ENCODE measurements around the gene CXXC5. TPM values are rescaled to one million over a fixed set of nuclear protein-coding genes. Genes with fewer than 3 reads are reported as not detected.
"Not testable (repeated sequence)": the region's sequence is repeated elsewhere in the genome, so short reads cannot be mapped to it uniquely, and the experiment has no call there.

Gene CXXC5
- 64.3 TPM for polyA plus RNA-seq (2013)

DNA sequence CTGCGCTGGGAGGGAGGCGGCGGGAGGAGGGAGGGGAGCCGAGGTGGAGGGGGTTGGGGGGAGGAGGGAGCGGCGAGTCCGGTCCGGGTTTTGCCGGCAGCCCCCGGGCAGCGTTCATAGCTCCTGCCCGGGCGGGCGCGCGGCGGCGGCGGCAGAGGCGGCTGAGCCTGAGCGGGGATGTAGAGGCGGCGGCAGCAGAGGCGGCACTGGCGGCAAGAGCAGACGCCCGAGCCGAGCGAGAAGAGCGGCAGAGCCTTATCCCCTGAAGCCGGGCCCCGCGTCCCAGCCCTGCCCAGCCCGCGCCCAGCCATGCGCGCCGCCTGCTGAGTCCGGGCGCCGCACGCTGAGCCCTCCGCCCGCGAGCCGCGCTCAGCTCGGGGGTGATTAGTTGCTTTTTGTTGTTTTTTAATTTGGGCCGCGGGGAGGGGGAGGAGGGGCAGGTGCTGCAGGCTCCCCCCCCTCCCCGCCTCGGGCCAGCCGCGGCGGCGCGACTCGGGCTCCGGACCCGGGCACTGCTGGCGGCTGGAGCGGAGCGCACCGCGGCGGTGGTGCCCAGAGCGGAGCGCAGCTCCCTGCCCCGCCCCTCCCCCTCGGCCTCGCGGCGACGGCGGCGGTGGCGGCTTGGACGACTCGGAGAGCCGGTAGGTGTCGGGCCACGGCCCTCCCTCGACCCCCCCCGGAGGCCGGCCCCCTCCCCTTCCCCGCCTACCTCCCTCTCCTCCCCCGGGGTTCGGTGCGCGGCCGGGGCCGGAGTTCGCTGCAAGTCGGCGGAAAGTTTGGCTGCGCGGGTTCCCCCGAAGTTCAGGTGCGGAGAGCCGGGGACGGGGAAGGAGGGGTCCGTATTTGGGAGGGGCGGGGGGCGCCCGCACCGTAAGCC, at the start of gene CXXC5:
TSS of gene CXXC5 (plus strand) at position 145 of the 877 bp plus-strand sequence. CDS start 32,175 bp downstream, outside the sequence.
- H3K9me3 ChIP-seq (ENCODE audit: control extremely low read depth in 1 of 5, control insufficient read depth in 4 of 5, insufficient read depth in 2 of 5, low read depth in 1 of 5, low read length in 4 of 5), result no peaks in the 10 kb centered on the region
- peaks cover 0 to 6% (median 0%) of the 10 kb centered on the region in 4 experiments for H3K36me3 ChIP-seq (ENCODE audit: control insufficient read depth in 4 of 4, insufficient read depth in 4 of 4, low read length in 3 of 4)
- 0% methylated on average over 33 of the region's 106 CpGs for WGBS (ENCODE audit: insufficient coverage)
- ChIA-PET CTCF (interaction anchor here (1.0 to 13.2 kb wide), 10 partner anchors 13 to 116 kb away, joined by 3 to 251 read pairs (median 4); no protein-coding TSS in a partner anchor), POLR2A (interaction anchor here (0.6 to 5.5 kb wide), 12 partner anchors 9 to 1080 kb away, joined by 3 to 83 read pairs (median 6); no protein-coding TSS in a partner anchor)
- peak within 1 kb of the TSS; percentile 54 to 85 for H3K27ac ChIP-seq (ENCODE audit: insufficient read depth in 1 of 2, low read depth in 1 of 2, low read length in 2 of 2, poor library complexity in 1 of 2, severe bottlenecking in 2 of 2)
- peak within 1 kb of the TSS; percentile 83 to 95 (median 90) for H3K4me3 ChIP-seq (ENCODE audit: control insufficient read depth in 1 of 7, extremely low read depth in 1 of 7, insufficient read depth in 4 of 7, low read depth in 2 of 7, low read length in 6 of 7)
- H3K4me1 ChIP-seq (ENCODE audit: control extremely low read depth in 1 of 4, control insufficient read depth in 4 of 4, insufficient read depth in 4 of 4, low read length in 3 of 4), result peaks cover 14 to 74% (median 54%) of the 10 kb centered on the region in 4 experiments
- no peaks in the 10 kb centered on the region for H3K27me3 ChIP-seq (replicated peaks in 2 of 5; ENCODE audit: control insufficient read depth in 4 of 5, insufficient read depth in 5 of 5, low read length in 4 of 5)
- peak; percentile 78 to 90 (median 86) for DNase-seq

DNA sequence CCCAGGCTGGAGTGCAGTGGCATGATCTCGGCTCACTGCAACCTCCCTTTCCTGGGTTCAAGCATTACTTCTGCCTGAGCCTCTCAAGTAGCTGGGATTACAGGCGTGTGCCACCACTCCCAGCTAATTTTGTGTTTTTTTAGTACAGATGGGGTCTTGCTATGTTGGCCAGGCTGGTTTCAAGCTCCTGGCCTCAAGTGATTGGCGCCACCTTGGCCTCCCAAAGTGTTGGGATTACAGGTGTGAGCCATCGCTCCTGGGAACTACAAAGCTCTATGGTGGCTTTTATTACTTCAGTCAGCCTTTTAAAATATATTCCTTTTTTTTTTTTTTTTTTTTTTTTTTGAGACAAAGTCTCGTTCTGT, 49.6 kb upstream of the CXXC5 start:
- H3K4me3 ChIP-seq (ENCODE audit: control insufficient read depth in 1 of 7, extremely low read depth in 1 of 7, insufficient read depth in 4 of 7, low read depth in 2 of 7, low read length in 6 of 7); DNase-seq; H3K4me1 ChIP-seq (ENCODE audit: control extremely low read depth in 1 of 4, control insufficient read depth in 4 of 4, insufficient read depth in 4 of 4, low read length in 3 of 4); H3K27me3 ChIP-seq (replicated peaks in 2 of 5; ENCODE audit: control insufficient read depth in 4 of 5, insufficient read depth in 5 of 5, low read length in 4 of 5); H3K9me3 ChIP-seq (ENCODE audit: control extremely low read depth in 1 of 5, control insufficient read depth in 4 of 5, insufficient read depth in 2 of 5, low read depth in 1 of 5, low read length in 4 of 5); H3K27ac ChIP-seq (ENCODE audit: insufficient read depth in 1 of 2, low read depth in 1 of 2, low read length in 2 of 2, poor library complexity in 1 of 2, severe bottlenecking in 2 of 2): not testable (repeated sequence)
- H3K36me3 ChIP-seq (ENCODE audit: control insufficient read depth in 4 of 4, insufficient read depth in 4 of 4, low read length in 3 of 4), result peaks cover 8 to 33% (median 18%) of the 10 kb centered on the region in 4 experiments
- POLR2A ChIA-PET, result interaction anchor here (0.5 to 0.6 kb wide), 2 partner anchors 53 to 230 kb away, joined by 3 to 4 read pairs; no protein-coding TSS in a partner anchor
- CTCF ChIA-PET, result interaction anchor here (0.6 to 1.6 kb wide), 7 partner anchors 10 to 81 kb away, joined by 3 to 5 read pairs (median 3); no protein-coding TSS in a partner anchor
- 100% methylated on average over 2 of the region's 5 CpGs for WGBS (ENCODE audit: insufficient coverage)

DNA sequence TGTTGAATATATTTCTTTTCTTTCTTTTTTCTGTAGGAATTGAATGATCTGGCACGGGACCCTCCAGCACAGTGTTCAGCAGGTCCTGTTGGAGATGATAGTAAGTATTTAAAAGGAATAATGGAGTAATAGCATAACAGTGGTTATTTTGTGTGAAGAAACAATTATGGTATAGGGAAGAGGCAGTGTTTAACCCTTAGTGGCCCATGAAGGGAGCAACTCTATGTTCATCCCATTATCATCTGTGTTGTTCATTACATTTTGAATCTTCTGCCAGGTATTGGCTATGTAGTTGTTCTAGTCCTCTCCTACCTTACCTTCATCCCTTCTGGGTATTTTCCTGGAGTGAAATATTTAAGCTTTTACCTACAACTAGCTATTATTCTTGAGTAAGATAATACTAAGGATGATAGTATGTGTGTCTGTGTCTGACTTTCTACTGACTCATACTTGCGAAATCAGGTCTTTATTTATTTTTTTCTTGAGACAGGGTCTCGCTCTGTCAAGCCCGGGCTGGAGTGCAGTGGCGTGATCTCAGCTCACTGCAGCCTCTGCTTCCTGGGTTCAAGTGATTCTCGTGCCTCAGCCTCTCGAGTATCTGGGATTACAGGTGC, 47.7 kb upstream of the CXXC5 start:
- WGBS (ENCODE audit: insufficient coverage), result 90% methylated on average over 6 of the region's 7 CpGs
- no peaks in the 10 kb centered on the region for H3K9me3 ChIP-seq (ENCODE audit: control extremely low read depth in 1 of 5, control insufficient read depth in 4 of 5, insufficient read depth in 2 of 5, low read depth in 1 of 5, low read length in 4 of 5)
- no peak overlapping the region for H3K27ac ChIP-seq (ENCODE audit: insufficient read depth in 1 of 2, low read depth in 1 of 2, low read length in 2 of 2, poor library complexity in 1 of 2, severe bottlenecking in 2 of 2)
- peaks cover 4 to 39% (median 23%) of the 10 kb centered on the region in 4 experiments for H3K36me3 ChIP-seq (ENCODE audit: control insufficient read depth in 4 of 4, insufficient read depth in 4 of 4, low read length in 3 of 4)
- ChIA-PET POLR2A (no interaction called here), CTCF (interaction anchor here (1.5 to 2.6 kb wide), 3 partner anchors 8 to 31 kb away, joined by 3 to 9 read pairs (median 5); no protein-coding TSS in a partner anchor)
- peaks cover 0 to 3% (median 1%) of the 10 kb centered on the region in 4 experiments for H3K4me1 ChIP-seq (ENCODE audit: control extremely low read depth in 1 of 4, control insufficient read depth in 4 of 4, insufficient read depth in 4 of 4, low read length in 3 of 4)
- no peaks in the 10 kb centered on the region for H3K27me3 ChIP-seq (replicated peaks in 2 of 5; ENCODE audit: control insufficient read depth in 4 of 5, insufficient read depth in 5 of 5, low read length in 4 of 5)
- no peak for DNase-seq
- H3K4me3 ChIP-seq (ENCODE audit: control insufficient read depth in 1 of 7, extremely low read depth in 1 of 7, insufficient read depth in 4 of 7, low read depth in 2 of 7, low read length in 6 of 7), result no peak overlapping the region

- DNase-seq, result no peak
- Histone ChIP-seq H3K27ac (ENCODE audit: insufficient read depth in 1 of 2, low read depth in 1 of 2, low read length in 2 of 2, poor library complexity in 1 of 2, severe bottlenecking in 2 of 2) (no peak overlapping the region), H3K4me3 (ENCODE audit: control insufficient read depth in 1 of 7, extremely low read depth in 1 of 7, insufficient read depth in 4 of 7, low read depth in 2 of 7, low read length in 6 of 7) (no peak overlapping the region), H3K4me1 (ENCODE audit: control extremely low read depth in 1 of 4, control insufficient read depth in 4 of 4, insufficient read depth in 4 of 4, low read length in 3 of 4) (peaks cover 0 to 3% (median 1%) of the 10 kb centered on the region in 4 experiments), H3K9me3 (ENCODE audit: control extremely low read depth in 1 of 5, control insufficient read depth in 4 of 5, insufficient read depth in 2 of 5, low read depth in 1 of 5, low read length in 4 of 5) (no peaks in the 10 kb centered on the region), H3K27me3 (replicated peaks in 2 of 5; ENCODE audit: control insufficient read depth in 4 of 5, insufficient read depth in 5 of 5, low read length in 4 of 5) (no peaks in the 10 kb centered on the region), H3K36me3 (ENCODE audit: control insufficient read depth in 4 of 4, insufficient read depth in 4 of 4, low read length in 3 of 4) (peaks cover 4 to 43% (median 28%) of the 10 kb centered on the region in 4 experiments)
- POLR2A ChIA-PET, result no interaction called here
- 98% methylated on average over 10 of the region's 12 CpGs for WGBS (ENCODE audit: insufficient coverage)
- CTCF ChIA-PET, result interaction anchor here (1.1 to 2.6 kb wide), 5 partner anchors 9 to 32 kb away, joined by 3 to 9 read pairs (median 3); no protein-coding TSS in a partner anchor
These were observed 46.7 kb upstream of the CXXC5 start for GRCh38 chr5:139601429-139601828.

- H3K4me1 ChIP-seq (ENCODE audit: control extremely low read depth in 1 of 4, control insufficient read depth in 4 of 4, insufficient read depth in 4 of 4, low read length in 3 of 4); POLR2A ChIA-PET; H3K27me3 ChIP-seq (replicated peaks in 2 of 5; ENCODE audit: control insufficient read depth in 4 of 5, insufficient read depth in 5 of 5, low read length in 4 of 5); DNase-seq; H3K27ac ChIP-seq (ENCODE audit: insufficient read depth in 1 of 2, low read depth in 1 of 2, low read length in 2 of 2, poor library complexity in 1 of 2, severe bottlenecking in 2 of 2); H3K9me3 ChIP-seq (ENCODE audit: control extremely low read depth in 1 of 5, control insufficient read depth in 4 of 5, insufficient read depth in 2 of 5, low read depth in 1 of 5, low read length in 4 of 5); H3K4me3 ChIP-seq (ENCODE audit: control insufficient read depth in 1 of 7, extremely low read depth in 1 of 7, insufficient read depth in 4 of 7, low read depth in 2 of 7, low read length in 6 of 7): not testable (repeated sequence)
- H3K36me3 ChIP-seq (ENCODE audit: control insufficient read depth in 4 of 4, insufficient read depth in 4 of 4, low read length in 3 of 4), result peaks cover 4 to 43% (median 28%) of the 10 kb centered on the region in 4 experiments
- CTCF ChIA-PET, result interaction anchor here (1.1 to 2.6 kb wide), 5 partner anchors 9 to 32 kb away, joined by 3 to 9 read pairs (median 3); no protein-coding TSS in a partner anchor
- WGBS (ENCODE audit: insufficient coverage), result 100% methylated on average over 8 of the region's 9 CpGs
These were observed 46.2 kb upstream of the CXXC5 start for GRCh38 chr5:139601948-139602347.

DNA sequence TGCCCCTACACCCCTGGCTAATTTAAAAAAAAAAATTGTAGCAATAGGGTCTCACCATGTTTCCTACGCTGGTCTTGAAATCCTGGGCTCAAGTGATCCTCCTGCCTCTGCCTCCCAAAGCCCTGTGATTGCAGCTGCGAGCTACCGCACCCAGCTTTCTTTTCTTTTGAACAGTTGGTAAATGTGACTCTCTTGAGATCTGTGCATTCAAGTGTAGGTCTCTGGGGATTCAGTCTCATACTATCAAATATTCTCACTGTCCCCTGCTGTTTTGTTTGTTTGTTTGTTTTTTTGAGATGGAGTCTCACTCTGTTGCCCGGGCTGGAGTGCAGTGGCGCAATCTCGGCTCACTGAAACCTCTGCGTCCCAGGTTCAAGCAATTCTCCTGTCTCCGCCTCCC, 42.3 kb upstream of the CXXC5 start:
- Histone ChIP-seq H3K4me3 (ENCODE audit: control insufficient read depth in 1 of 7, extremely low read depth in 1 of 7, insufficient read depth in 4 of 7, low read depth in 2 of 7, low read length in 6 of 7) (no peak overlapping the region), H3K36me3 (ENCODE audit: control insufficient read depth in 4 of 4, insufficient read depth in 4 of 4, low read length in 3 of 4) (peaks cover 4 to 43% (median 26%) of the 10 kb centered on the region in 4 experiments), H3K27ac (ENCODE audit: insufficient read depth in 1 of 2, low read depth in 1 of 2, low read length in 2 of 2, poor library complexity in 1 of 2, severe bottlenecking in 2 of 2) (no peak overlapping the region), H3K27me3 (replicated peaks in 2 of 5; ENCODE audit: control insufficient read depth in 4 of 5, insufficient read depth in 5 of 5, low read length in 4 of 5) (no peaks in the 10 kb centered on the region), H3K9me3 (ENCODE audit: control extremely low read depth in 1 of 5, control insufficient read depth in 4 of 5, insufficient read depth in 2 of 5, low read depth in 1 of 5, low read length in 4 of 5) (no peaks in the 10 kb centered on the region), H3K4me1 (ENCODE audit: control extremely low read depth in 1 of 4, control insufficient read depth in 4 of 4, insufficient read depth in 4 of 4, low read length in 3 of 4) (peaks cover 0 to 3% (median 0%) of the 10 kb centered on the region in 4 experiments)
- POLR2A ChIA-PET, result no interaction called here
- CTCF ChIA-PET, result interaction anchor here (1.3 to 2.1 kb wide), 2 partner anchors 7 to 22 kb away, joined by 3 to 4 read pairs; no protein-coding TSS in a partner anchor
- DNase-seq, result no peak
- WGBS (ENCODE audit: insufficient coverage), result 100% methylated on average over 7 of the region's 8 CpGs
